ENCODE results near the gene CPNE4.

- TF ChIP-seq POLR2A (IDR thresholded peaks at IDR 0.05): no peak
- TF ChIP-seq, protein P1, sequence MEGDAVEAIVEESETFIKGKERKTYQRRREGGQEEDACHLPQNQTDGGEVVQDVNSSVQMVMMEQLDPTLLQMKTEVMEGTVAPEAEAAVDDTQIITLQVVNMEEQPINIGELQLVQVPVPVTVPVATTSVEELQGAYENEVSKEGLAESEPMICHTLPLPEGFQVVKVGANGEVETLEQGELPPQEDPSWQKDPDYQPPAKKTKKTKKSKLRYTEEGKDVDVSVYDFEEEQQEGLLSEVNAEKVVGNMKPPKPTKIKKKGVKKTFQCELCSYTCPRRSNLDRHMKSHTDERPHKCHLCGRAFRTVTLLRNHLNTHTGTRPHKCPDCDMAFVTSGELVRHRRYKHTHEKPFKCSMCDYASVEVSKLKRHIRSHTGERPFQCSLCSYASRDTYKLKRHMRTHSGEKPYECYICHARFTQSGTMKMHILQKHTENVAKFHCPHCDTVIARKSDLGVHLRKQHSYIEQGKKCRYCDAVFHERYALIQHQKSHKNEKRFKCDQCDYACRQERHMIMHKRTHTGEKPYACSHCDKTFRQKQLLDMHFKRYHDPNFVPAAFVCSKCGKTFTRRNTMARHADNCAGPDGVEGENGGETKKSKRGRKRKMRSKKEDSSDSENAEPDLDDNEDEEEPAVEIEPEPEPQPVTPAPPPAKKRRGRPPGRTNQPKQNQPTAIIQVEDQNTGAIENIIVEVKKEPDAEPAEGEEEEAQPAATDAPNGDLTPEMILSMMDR (IDR thresholded peaks at IDR 0.05): no peak
These were observed 474.0 kb downstream of the CPNE4 start for GRCh38 chr3:131560795-131561194.
